IPS DF 6.9 (cell line): ENCODE data around the gene CGREF1.

Experiments used
- DNase-seq: peaks from one replicate; pipeline ENCODE4 v3.0.0-alpha.2; 2013; ENCODE audit warnings: low read depth, low spot score
- H3K27ac ChIP-seq: one replicate; pipeline ENCODE4 v1.5.1; 2013; ENCODE audit warnings: low read length, control low read depth
- H3K27me3 ChIP-seq: 2 replicates; pipeline ENCODE4 v1.6.1; 2013; ENCODE audit warnings: mild to moderate bottlenecking, low read length; ENCODE audit not compliant: control insufficient read depth, insufficient read depth
- H3K36me3 ChIP-seq: 2 replicates; pipeline ENCODE4 v1.6.1; 2013; ENCODE audit warnings: low read length; ENCODE audit not compliant: control insufficient read depth, insufficient read depth
- H3K4me1 ChIP-seq: 2 replicates; pipeline ENCODE4 v1.6.1; 2013; ENCODE audit warnings: low read length; ENCODE audit not compliant: control insufficient read depth, insufficient read depth
- H3K4me3 ChIP-seq: 2 replicates; pipeline ENCODE4 v1.5.1; 2013; ENCODE audit warnings: mild to moderate bottlenecking, low read length
- H3K9me3 ChIP-seq: 2 replicates; pipeline ENCODE4 v1.6.1; 2013; ENCODE audit warnings: low read length, inconsistent platforms; ENCODE audit not compliant: control insufficient read depth, insufficient read depth
- WGBS: extraction: QIAGEN DNeasy Blood & Tissue Kit; methylation state at CpG from one replicate; pipeline ENCODE4 v1.1.7; 2013; ENCODE audit warnings: mixed read lengths, missing lambda C conversion rate; ENCODE audit not compliant: insufficient read length, insufficient coverage; 5-methylcytosine and 5-hydroxymethylcytosine counted together

The CGREF1 gene

GRCh38 chr2:27054721-27055120 lies 64.2 kb downstream of the CGREF1 start:
- H3K27ac ChIP-seq, result no peak overlapping the region
- no peak for DNase-seq
- H3K4me1 ChIP-seq, result no peaks in the 10 kb centered on the region
- no peaks in the 10 kb centered on the region for H3K9me3 ChIP-seq
- H3K36me3 ChIP-seq, result peaks cover 8% of the 10 kb centered on the region
- H3K27me3 ChIP-seq, result no peaks in the 10 kb centered on the region
- WGBS, result no CpG with 5 or more reads among the region's 11 CpGs
- no peak overlapping the region for H3K4me3 ChIP-seq

- Histone ChIP-seq H3K9me3 (no peaks in the 10 kb centered on the region), H3K4me1 (no peaks in the 10 kb centered on the region), H3K36me3 (peaks cover 6% of the 10 kb centered on the region), H3K27ac (no peak overlapping the region), H3K4me3 (no peak overlapping the region), H3K27me3 (no peaks in the 10 kb centered on the region)
- no CpG with 5 or more reads among the region's 8 CpGs for WGBS
- DNase-seq, result no peak
These were observed 65.2 kb downstream of the CGREF1 start for GRCh38 chr2:27053776-27054175.

- Histone ChIP-seq H3K36me3 (peaks cover 6% of the 10 kb centered on the region; the same call in 1 of the 2 replicates), H3K4me3 (no peak overlapping the region), H3K9me3 (no peaks in the 10 kb centered on the region), H3K27ac (no peak overlapping the region), H3K4me1 (no peaks in the 10 kb centered on the region), H3K27me3 (no peaks in the 10 kb centered on the region)
- WGBS, result no CpG with 5 or more reads among the region's 11 CpGs
- no peak for DNase-seq
These were observed 65.6 kb downstream of the CGREF1 start for GRCh38 chr2:27053321-27053720.

GRCh38 chr2:27051902-27052645 lies 66.9 kb downstream of the CGREF1 start:
- DNase-seq, result no peak
- peak overlapping the region; percentile 88 for H3K4me3 ChIP-seq
- no peak overlapping the region for H3K27ac ChIP-seq
- H3K9me3 ChIP-seq, result no peaks in the 10 kb centered on the region
- no CpG with 5 or more reads among the region's 24 CpGs for WGBS
- peaks cover 6% of the 10 kb centered on the region; the same call in 1 of the 2 replicates for H3K36me3 ChIP-seq
- no peaks in the 10 kb centered on the region for H3K4me1 ChIP-seq
- no peaks in the 10 kb centered on the region for H3K27me3 ChIP-seq

- Histone ChIP-seq H3K27me3 (no peaks in the 10 kb centered on the region), H3K9me3 (no peaks in the 10 kb centered on the region), H3K27ac (no peak within 1 kb of the TSS), H3K4me1 (no peaks in the 10 kb centered on the region), H3K36me3 (peaks cover 6% of the 10 kb centered on the region; the same call in 1 of the 2 replicates), H3K4me3 (peak within 1 kb of the TSS; percentile 88)
- WGBS, result no CpG with 5 or more reads among the region's 67 CpGs
- peak; percentile 88 for DNase-seq
These were observed 67.7 kb downstream of the CGREF1 start, which contains the start of gene AGBL5 for GRCh38 chr2:27050996-27051901. Gene AGBL5 (plus strand): TSS chr2:27051668. CDS start chr2:27052959, 1,291 bp downstream.
